Left ventricle myocardium inferior (tissue), 1 donor: ENCODE measurements around the gene GYS2. TPM values are rescaled to one million over a fixed set of nuclear protein-coding genes. Genes with fewer than 3 reads are reported as not detected.

Source experiments
- DNase-seq: peaks from one replicate; pipeline ENCODE4 v3.0.0-alpha.2; 2020
- H3K27ac ChIP-seq: fragments of 200-600 bp; replicated peaks from 2 replicates; pipeline ENCODE4 v1.8.0; 2021
- H3K27me3 ChIP-seq: fragments of 200-600 bp; 2 replicates; pipeline ENCODE4 v1.8.0; 2021; ENCODE audit warnings: low read depth
- H3K36me3 ChIP-seq: fragments of 200-600 bp; 2 replicates; pipeline ENCODE4 v1.8.0; 2021
- H3K4me1 ChIP-seq: fragments of 200-600 bp; 2 replicates; pipeline ENCODE4 v1.8.0; 2021
- H3K4me3 ChIP-seq: fragments of 200-600 bp; 2 replicates; pipeline ENCODE4 v1.8.0; 2021; ENCODE audit warnings: mild to moderate bottlenecking, moderate library complexity
- H3K9me3 ChIP-seq: fragments of 200-600 bp; replicated peaks from 2 replicates; pipeline ENCODE4 v1.8.0; 2021
- intact Hi-C: fragments of 100-400 bp; cut with micrococcal nuclease; formaldehyde crosslinking; loops from one replicate; pipeline ENCODE4 v1.11.0; 2022
- total RNA-seq: library from RNA; stranded (reverse); fragmentation: NEBNext Ultra II Directional; extraction: Animal tissue kit (Norgen Biotek cat#: 25700); gene quantifications from one replicate; pipeline ENCODE4 v1.2.1, GENCODE V29; 2021
- TF ChIP-seq, protein P1 (sequence below): fragments of 200-600 bp; IDR thresholded peaks from 2 replicates; pipeline ENCODE4 v1.8.0; 2021; ENCODE audit warnings: antibody characterized with exemption, mild to moderate bottlenecking, borderline replicate concordance
- donor health status: DM: no; HTN: yes; CAD: no; lungs with severe emphysema.

GYS2 gene
- total RNA-seq, 1 donor from 2014 or later, result not detected

DNA sequence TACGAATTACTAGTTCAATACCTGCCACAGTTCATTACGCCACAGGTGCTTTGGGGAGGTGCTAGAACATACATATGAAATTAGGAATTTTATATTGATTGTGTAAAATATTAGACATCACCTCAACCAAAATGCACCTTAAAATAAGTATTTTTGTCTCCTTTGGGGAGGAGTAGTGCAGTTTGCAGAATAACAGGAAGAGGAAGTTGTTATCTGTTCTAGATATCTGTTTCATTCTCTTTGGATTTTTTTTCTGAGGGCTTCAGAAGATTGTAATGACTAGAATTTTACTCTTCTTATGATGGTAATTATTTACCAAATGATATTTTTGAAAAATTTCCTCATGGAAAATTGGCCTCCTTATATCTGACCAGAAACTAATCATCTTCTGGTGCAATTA, 9.9 kb upstream of the GYS2 start:
- Histone ChIP-seq H3K4me3 (no peak overlapping the region), H3K4me1 (peaks cover 22% of the 10 kb centered on the region), H3K36me3 (no peaks in the 10 kb centered on the region), H3K27me3 (no peaks in the 10 kb centered on the region), H3K9me3 (no peaks in the 10 kb centered on the region), H3K27ac (no peak overlapping the region)
- TF ChIP-seq, protein P1, sequence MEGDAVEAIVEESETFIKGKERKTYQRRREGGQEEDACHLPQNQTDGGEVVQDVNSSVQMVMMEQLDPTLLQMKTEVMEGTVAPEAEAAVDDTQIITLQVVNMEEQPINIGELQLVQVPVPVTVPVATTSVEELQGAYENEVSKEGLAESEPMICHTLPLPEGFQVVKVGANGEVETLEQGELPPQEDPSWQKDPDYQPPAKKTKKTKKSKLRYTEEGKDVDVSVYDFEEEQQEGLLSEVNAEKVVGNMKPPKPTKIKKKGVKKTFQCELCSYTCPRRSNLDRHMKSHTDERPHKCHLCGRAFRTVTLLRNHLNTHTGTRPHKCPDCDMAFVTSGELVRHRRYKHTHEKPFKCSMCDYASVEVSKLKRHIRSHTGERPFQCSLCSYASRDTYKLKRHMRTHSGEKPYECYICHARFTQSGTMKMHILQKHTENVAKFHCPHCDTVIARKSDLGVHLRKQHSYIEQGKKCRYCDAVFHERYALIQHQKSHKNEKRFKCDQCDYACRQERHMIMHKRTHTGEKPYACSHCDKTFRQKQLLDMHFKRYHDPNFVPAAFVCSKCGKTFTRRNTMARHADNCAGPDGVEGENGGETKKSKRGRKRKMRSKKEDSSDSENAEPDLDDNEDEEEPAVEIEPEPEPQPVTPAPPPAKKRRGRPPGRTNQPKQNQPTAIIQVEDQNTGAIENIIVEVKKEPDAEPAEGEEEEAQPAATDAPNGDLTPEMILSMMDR, result no peak
- intact Hi-C loops, result loop anchor here (5.0 kb wide), 1 partner anchor 63 kb away; no protein-coding TSS in a partner anchor
- DNase-seq, result no peak

DNA sequence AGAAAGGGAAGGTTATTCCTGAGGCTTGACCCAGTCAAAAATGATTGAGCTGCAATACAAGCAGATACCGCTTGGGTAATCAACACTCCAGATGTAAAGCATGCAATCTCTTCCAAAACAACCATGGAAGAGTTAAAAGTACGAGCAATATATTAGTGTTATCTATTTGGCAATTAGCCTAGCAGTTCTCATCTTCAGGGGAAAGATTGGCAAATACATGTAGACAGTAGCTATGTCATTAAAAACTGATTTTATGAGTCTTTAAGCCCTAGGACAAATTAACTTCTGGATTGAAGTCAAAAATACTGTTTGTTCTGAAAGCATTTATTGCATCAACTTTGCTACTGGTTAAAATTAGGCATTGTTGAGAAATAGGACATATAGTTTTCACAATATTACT, 9.3 kb upstream of the GYS2 start:
- no peak overlapping the region for H3K27ac ChIP-seq
- no peaks in the 10 kb centered on the region for H3K36me3 ChIP-seq
- intact Hi-C loops, result loop anchor here (5.0 kb wide), 1 partner anchor 63 kb away; no protein-coding TSS in a partner anchor
- H3K4me1 ChIP-seq, result peaks cover 22% of the 10 kb centered on the region
- TF ChIP-seq, protein P1, result peak; percentile 28
- no peak overlapping the region for H3K4me3 ChIP-seq
- no peak for DNase-seq
- no peaks in the 10 kb centered on the region for H3K9me3 ChIP-seq
- H3K27me3 ChIP-seq, result no peaks in the 10 kb centered on the region

DNA sequence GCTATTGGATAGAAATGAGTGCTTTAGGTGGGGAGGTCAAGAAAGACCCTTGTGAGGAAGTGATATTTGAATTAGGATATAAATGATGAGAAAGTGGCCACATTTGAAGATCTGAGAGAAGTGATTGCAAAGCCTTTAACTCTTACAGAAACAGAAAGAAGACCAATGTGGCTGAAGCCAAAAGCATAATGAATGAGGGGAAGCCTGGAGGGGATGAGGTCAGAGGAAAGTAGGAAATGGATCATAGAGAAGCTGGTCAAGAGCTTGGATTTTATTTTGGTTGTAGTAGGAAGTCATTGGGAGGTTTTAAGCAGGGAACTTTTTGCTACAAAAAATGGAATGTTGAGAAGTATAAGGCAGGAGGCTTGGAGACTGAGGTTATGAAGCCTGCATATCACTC, 3.5 kb upstream of the GYS2 start:
- Histone ChIP-seq H3K9me3 (no peaks in the 10 kb centered on the region), H3K4me1 (peaks cover 5% of the 10 kb centered on the region), H3K36me3 (no peaks in the 10 kb centered on the region), H3K27ac (no peak overlapping the region), H3K4me3 (no peak overlapping the region), H3K27me3 (no peaks in the 10 kb centered on the region)
- TF ChIP-seq, protein P1, result no peak
- no peak for DNase-seq
- intact Hi-C loops, result no loop called here

DNA sequence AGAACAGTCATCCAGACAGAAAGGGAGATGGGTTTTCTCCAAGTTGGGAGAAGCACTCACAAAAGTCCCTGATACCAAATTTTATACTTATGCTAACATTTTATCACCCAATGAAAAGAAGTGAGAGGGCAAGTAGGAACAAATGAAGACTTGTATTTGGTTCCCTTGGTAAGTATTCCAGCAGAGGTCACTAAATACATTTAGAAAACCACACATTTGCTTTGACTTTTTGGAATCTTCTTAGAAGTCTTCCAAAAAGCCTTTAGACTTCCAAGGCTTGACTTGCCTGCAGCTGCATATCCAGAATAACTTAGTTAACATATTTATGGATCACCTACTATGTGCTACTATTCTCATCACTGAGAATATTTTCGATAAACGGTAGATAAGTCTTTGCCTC, 3.1 kb upstream of the GYS2 start:
- Histone ChIP-seq H3K36me3 (no peaks in the 10 kb centered on the region), H3K9me3 (no peaks in the 10 kb centered on the region), H3K27me3 (no peaks in the 10 kb centered on the region), H3K4me1 (peaks cover 5% of the 10 kb centered on the region), H3K27ac (peak overlapping the region; percentile 6), H3K4me3 (no peak overlapping the region)
- no peak for DNase-seq
- intact Hi-C loops, result no loop called here
- TF ChIP-seq, protein P1, result peak; percentile 60

DNA sequence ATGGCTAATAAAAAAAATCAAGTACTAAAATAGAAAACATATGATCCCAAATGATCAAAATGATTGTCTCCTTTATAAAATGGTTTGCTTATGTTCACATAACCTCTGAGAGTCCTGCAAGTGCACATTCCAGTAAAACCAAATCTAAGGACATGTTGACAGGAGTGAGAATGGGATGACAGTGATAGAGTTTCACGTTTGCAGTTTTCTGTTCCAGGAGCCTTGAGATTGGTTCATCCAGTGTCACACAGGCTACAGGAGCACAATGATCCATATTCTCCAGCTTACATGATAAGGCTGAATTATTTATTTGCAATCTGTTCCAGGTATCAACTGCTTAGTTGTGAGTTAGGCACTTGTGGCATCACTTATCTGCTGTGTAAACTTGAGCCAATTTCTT, 1.5 kb upstream of the GYS2 start:
- TF ChIP-seq, protein P1, result no peak
- Histone ChIP-seq H3K9me3 (no peaks in the 10 kb centered on the region), H3K4me3 (no peak overlapping the region), H3K36me3 (no peaks in the 10 kb centered on the region), H3K4me1 (peaks cover 5% of the 10 kb centered on the region), H3K27me3 (no peaks in the 10 kb centered on the region), H3K27ac (no peak overlapping the region)
- no peak for DNase-seq
- intact Hi-C loops, result no loop called here

DNA sequence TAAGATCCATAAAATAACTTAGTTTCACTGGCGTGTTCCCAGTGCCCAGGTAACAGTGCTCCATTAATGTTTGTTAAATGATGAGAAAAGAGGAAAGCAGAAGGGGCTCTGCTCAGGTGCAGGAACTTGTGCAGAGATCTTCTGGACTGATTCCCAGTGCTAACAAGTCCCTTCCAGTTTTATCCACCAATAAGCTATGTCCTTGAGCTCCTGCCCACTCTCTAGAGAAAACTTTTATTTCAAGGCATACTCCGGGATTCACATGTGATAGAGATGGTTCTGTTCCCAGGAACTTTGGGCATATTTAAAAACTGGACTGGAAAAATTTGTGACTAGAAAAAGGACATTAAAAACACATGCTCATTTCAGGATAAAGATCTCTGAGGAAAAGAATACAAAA, 1.9 kb downstream of the GYS2 start:
- TF ChIP-seq, protein P1, result no peak
- intact Hi-C loops, result loop anchor here (5.0 kb wide), 1 partner anchor 80 kb away; no protein-coding TSS in a partner anchor
- Histone ChIP-seq H3K4me3 (no peak overlapping the region), H3K27ac (no peak overlapping the region), H3K36me3 (no peaks in the 10 kb centered on the region), H3K4me1 (peaks cover under 1% of the 10 kb centered on the region), H3K27me3 (no peaks in the 10 kb centered on the region), H3K9me3 (no peaks in the 10 kb centered on the region)
- no peak for DNase-seq
